ENCODE data around the gene KCNK4. TPM values are rescaled to one million over a fixed set of nuclear protein-coding genes. Genes with fewer than 3 reads are reported as not detected.
A peak's percentile ranks its signal among the peaks of the same experiment; 100 is the strongest.
"Not testable (repeated sequence)": the region's sequence is repeated elsewhere in the genome, so short reads cannot be mapped to it uniquely, and the experiment has no call there.

The KCNK4 gene
- total RNA-seq, 1 donor from 2014 or later: 0.44 TPM

GRCh38 chr11:64305691-64306562 lies 14.8 kb downstream of the KCNK4 start:
- intact Hi-C loops (cut with micrococcal nuclease): loop anchor here (1.0 to 2.0 kb wide), 11 partner anchors 11 to 467 kb away; partner anchors contain the start of genes CCDC88B, FKBP2, GPR137 and MARK2
- peak; percentile 15 for ATAC-seq (ENCODE audit: low read depth)
- H3K9me3 Mint-ChIP-seq: no peaks in the 10 kb centered on the region

GRCh38 chr11:64306563-64306875 lies 15.4 kb downstream of the KCNK4 start:
- DNase-seq (no peak), ATAC-seq (ENCODE audit: low read depth) (no peak)
- H3K27me3 Mint-ChIP-seq: no peaks in the 10 kb centered on the region
- H3K36me3 Mint-ChIP-seq (ENCODE audit: low read depth): peaks cover 15% of the 10 kb centered on the region
- intact Hi-C loops (cut with micrococcal nuclease): loop anchor here (1.0 kb wide), 1 partner anchor 49 kb away; no protein-coding TSS in a partner anchor
- H3K4me3 Mint-ChIP-seq: peak overlapping the region; percentile 95
- CTCF ChIA-PET: interaction anchor here (1.1 kb wide), 1 partner anchor 48 kb away, joined by 4 read pairs; no protein-coding TSS in a partner anchor
- H3K4me1 Mint-ChIP-seq: peaks cover 19% of the 10 kb centered on the region
- H3K27ac Mint-ChIP-seq: peak overlapping the region; percentile 92
- POLR2A ChIA-PET: interaction anchor here (0.6 to 0.9 kb wide), 2 partner anchors 11 to 49 kb away, joined by 5 to 6 read pairs; partner anchors contain the start of gene TRMT112
- H3K9me3 Mint-ChIP-seq: no peaks in the 10 kb centered on the region
- no peak for TF ChIP-seq CTCF (IDR thresholded peaks at IDR 0.05)

More at GRCh38 chr11:64305691-64306562, 14.8 kb downstream of the KCNK4 start:
- Mint-ChIP-seq H3K4me3 (peak overlapping the region; percentile 95), H3K27me3 (peaks cover 2% of the 10 kb centered on the region), H3K27ac (peak overlapping the region; percentile 92), H3K36me3 (ENCODE audit: low read depth) (peaks cover 13% of the 10 kb centered on the region), H3K4me1 (peaks cover 21% of the 10 kb centered on the region)
- CTCF ChIA-PET: interaction anchor here (0.7 to 5.7 kb wide), 4 partner anchors 8 to 100 kb away, joined by 3 to 147 read pairs (median 16); partner anchors contain the start of genes FERMT3, PRDX5 and TRMT112
- POLR2A ChIA-PET: interaction anchor here (0.6 to 3.3 kb wide), 15 partner anchors 11 to 1464 kb away, joined by 3 to 62 read pairs (median 7); partner anchors contain the start of genes BAD, CCDC88B, FERMT3 and FKBP2
- TF ChIP-seq CTCF (IDR thresholded peaks at IDR 0.05): no peak
- DNase-seq: peak; percentile 70

- Mint-ChIP-seq H3K4me3 (peak overlapping the region; percentile 95), H3K27ac (peak overlapping the region; percentile 92), H3K9me3 (no peaks in the 10 kb centered on the region), H3K36me3 (ENCODE audit: low read depth) (peaks cover 15% of the 10 kb centered on the region), H3K27me3 (no peaks in the 10 kb centered on the region), H3K4me1 (peaks cover 19% of the 10 kb centered on the region)
- CTCF ChIA-PET: interaction anchor here (1.1 to 1.7 kb wide), 1 partner anchor 48 kb away, joined by 4 to 6 read pairs; no protein-coding TSS in a partner anchor
- intact Hi-C loops (cut with micrococcal nuclease): loop anchor here (1.0 kb wide), 1 partner anchor 48 kb away; no protein-coding TSS in a partner anchor
- TF ChIP-seq CTCF (IDR thresholded peaks at IDR 0.05): no peak
- DNase-seq: no peak
- POLR2A ChIA-PET: interaction anchor here (0.6 to 1.4 kb wide), 3 partner anchors 10 to 48 kb away, joined by 4 to 6 read pairs (median 5); partner anchors contain the start of genes PRDX5 and TRMT112
- no peak for ATAC-seq (ENCODE audit: low read depth)
Observed at GRCh38 chr11:64306876-64307622, 15.9 kb downstream of the KCNK4 start.

GRCh38 chr11:64307795-64308194 lies 16.7 kb downstream of the KCNK4 start:
- Mint-ChIP-seq H3K4me1 (peaks cover 22% of the 10 kb centered on the region), H3K4me3 (peak overlapping the region; percentile 55), H3K27ac (peak overlapping the region; percentile 46), H3K36me3 (ENCODE audit: low read depth) (peaks cover 19% of the 10 kb centered on the region)
- H3K9me3 Mint-ChIP-seq; intact Hi-C loops (cut with micrococcal nuclease); H3K27me3 Mint-ChIP-seq; DNase-seq; ATAC-seq (ENCODE audit: low read depth): not testable (repeated sequence)
- CTCF ChIA-PET: interaction anchor here (1.7 kb wide), 1 partner anchor 47 kb away, joined by 6 read pairs; no protein-coding TSS in a partner anchor
- POLR2A ChIA-PET: interaction anchor here (0.8 to 1.4 kb wide), 2 partner anchors 10 to 26 kb away, joined by 3 to 4 read pairs; partner anchors contain the start of gene PRDX5

GRCh38 chr11:64312947-64313346 lies 21.8 kb downstream of the KCNK4 start:
- intact Hi-C loops (cut with micrococcal nuclease): no loop called here
- DNase-seq: no peak
- ChIA-PET CTCF (interaction anchor here (2.3 kb wide), 1 partner anchor 42 kb away, joined by 10 read pairs; no protein-coding TSS in a partner anchor), POLR2A (no interaction called here)
- Mint-ChIP-seq H3K9me3 (no peaks in the 10 kb centered on the region), H3K4me1 (peaks cover 15% of the 10 kb centered on the region), H3K36me3 (ENCODE audit: low read depth) (peaks cover 44% of the 10 kb centered on the region), H3K4me3 (no peak overlapping the region), H3K27ac (peak overlapping the region; percentile 6), H3K27me3 (no peaks in the 10 kb centered on the region)
- no peak for ATAC-seq (ENCODE audit: low read depth)
- TF ChIP-seq CTCF (IDR thresholded peaks at IDR 0.05): no peak
